GM12892 (cell line): ENCODE results near the gene PACSIN2.

Experiments
- DNase-seq: peaks from one replicate; pipeline ENCODE4 v3.0.0; 2011; ENCODE audit not compliant: insufficient read length
- FAIRE-seq: peaks from 2 replicates; lab custom pipeline; 2011; peaks lifted over from hg19 to GRCh38; lab: Jason Lieb, UNC
- POLR2A ChIP-seq: IDR thresholded peaks from 2 replicates; pipeline ENCODE4 v1.6.1; 2011; ENCODE audit warnings: low read depth, low read length, control low read depth
- POLR2AphosphoS5 ChIP-seq: IDR thresholded peaks from 2 replicates; pipeline ENCODE4 v1.6.1; 2011; ENCODE audit warnings: low read depth, low read length, control low read depth
- TAF1 ChIP-seq: IDR thresholded peaks from 2 replicates; pipeline ENCODE4 v1.6.1; 2011; ENCODE audit warnings: low read depth, mild to moderate bottlenecking, control low read depth, low read length, borderline replicate concordance

The PACSIN2 gene

GRCh38 chr22:42910221-42910942 lies 104.6 kb downstream of the PACSIN2 start:
- no peak for DNase-seq
- no peak for TF ChIP-seq TAF1
- no peak for TF ChIP-seq POLR2AphosphoS5
- no peak for TF ChIP-seq POLR2A
- no peak for FAIRE-seq

DNA sequence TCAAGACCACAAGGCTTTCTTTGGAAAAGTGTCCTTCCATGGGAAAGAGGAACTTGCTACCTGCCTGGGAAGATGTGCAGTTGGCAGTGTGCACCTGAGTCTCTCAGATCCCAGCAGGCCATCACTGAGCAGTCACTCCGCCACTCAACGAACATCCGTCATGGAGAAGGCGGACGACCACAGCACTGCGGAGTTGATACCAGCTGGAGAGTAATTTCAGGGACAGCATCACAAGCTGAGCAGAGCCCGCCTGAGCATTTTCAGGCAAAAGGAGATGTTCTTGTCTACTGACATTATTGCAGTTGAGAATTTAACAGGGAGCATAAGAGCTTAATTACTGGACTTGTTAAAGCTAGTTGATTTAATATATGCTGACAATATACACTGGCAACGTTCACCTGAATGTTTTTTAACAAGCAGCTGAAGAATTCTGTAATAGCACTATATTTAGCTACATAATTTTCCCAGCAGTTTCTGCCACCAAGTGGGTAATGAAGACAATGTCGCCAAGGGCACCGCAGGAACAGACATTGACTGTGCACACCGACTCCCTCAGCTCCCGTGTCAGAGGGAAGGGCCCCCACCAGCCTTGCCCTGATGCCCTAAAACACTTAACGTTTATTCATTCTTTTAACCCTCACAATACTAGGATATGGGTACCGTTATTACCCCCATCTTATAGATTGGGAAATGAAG lies 105.4 kb downstream of the PACSIN2 start:
- peak; percentile 38 for FAIRE-seq
- TF ChIP-seq POLR2AphosphoS5 (no peak), POLR2A (no peak), TAF1 (no peak)
- no peak for DNase-seq

GRCh38 chr22:42908374-42908746 lies 106.6 kb downstream of the PACSIN2 start:
- no peak for TF ChIP-seq POLR2AphosphoS5
- no peak for TF ChIP-seq POLR2A
- TF ChIP-seq TAF1 = no peak
- no peak for DNase-seq
- no peak for FAIRE-seq

DNA sequence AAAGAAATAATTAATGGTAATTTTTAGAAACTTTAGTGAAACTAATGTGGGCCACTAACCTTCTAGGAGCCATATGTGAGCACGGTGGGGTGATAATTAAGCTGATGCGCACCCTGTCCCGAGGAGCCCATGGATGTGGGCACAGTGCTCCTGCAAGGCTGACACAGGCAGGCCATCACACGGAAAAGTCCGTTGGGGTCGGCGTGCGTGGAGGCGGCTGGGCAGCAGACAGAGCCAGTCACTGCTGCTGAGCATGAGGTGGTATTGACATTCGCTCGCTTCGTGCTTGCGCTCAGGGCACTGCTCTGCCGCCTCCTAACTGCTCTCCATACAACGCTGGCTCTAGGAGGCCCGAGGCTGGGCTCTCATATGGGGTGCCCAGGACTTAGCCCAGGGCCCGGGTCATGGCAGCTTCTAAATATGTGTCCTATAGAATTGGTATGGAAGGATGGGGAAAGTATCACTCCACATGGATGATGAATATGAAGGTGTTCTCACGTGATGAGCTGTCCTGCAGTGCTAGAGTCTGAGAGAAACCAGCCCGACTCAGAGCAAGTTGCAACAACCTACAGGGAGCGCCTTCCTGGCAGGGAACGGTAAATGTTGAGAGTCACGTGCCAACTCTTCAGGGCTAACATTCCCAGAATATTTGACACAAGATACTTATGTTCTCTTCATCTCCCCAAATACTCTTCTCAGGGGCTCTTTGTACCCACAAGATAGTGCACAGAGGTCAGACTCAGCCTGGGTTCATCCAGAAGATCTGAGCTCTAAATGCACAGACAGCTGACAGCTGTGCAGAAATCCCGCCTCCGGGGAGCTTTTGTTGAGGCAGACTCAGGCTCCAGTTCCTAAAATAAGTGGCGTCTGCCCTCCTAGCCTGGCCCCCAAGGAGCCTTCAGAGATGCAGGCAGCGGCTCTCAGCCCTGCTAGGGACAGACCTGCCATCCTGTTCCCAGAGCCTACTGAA lies 107.3 kb downstream of the PACSIN2 start:
- DNase-seq = no peak
- FAIRE-seq = no peak
- no peak for TF ChIP-seq TAF1
- no peak for TF ChIP-seq POLR2AphosphoS5
- TF ChIP-seq POLR2A = no peak

GRCh38 chr22:42906605-42907348 lies 108.2 kb downstream of the PACSIN2 start:
- DNase-seq (no peak), FAIRE-seq (no peak)
- TF ChIP-seq POLR2A (no peak), POLR2AphosphoS5 (no peak), TAF1 (no peak)

- no peak for TF ChIP-seq POLR2AphosphoS5
- TF ChIP-seq POLR2A = no peak
- TF ChIP-seq TAF1 = no peak
- no peak for FAIRE-seq
Measured at GRCh38 chr22:42905702-42906183, 109.2 kb downstream of the PACSIN2 start.

DNA sequence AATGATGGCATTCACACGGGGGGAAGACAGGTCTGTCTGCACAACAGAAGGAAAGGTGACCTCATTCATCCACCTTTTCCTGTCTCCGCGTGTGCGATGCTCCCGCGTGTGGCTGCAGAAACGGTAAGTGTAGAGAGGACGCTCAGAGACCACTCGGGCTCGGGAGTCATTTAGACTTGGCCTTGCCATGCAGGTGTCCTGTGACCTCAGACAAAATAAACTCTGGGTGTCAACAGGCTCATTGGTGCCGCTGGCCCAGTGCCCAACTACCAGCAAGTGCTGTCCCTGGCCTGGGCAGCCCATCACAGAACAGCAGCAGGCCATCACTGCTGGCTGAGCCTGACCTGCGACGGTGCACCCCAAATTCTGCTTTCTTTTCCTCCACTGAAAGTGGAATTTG lies 109.7 kb downstream of the PACSIN2 start:
- TF ChIP-seq POLR2AphosphoS5 (no peak), POLR2A (no peak)
- DNase-seq (no peak), FAIRE-seq (no peak)

More at GRCh38 chr22:42905702-42906183, 109.2 kb downstream of the PACSIN2 start:
- no peak for DNase-seq

GRCh38 chr22:42904050-42904449 lies 110.9 kb downstream of the PACSIN2 start:
- DNase-seq = no peak
- FAIRE-seq = no peak
- TF ChIP-seq TAF1 (no peak), POLR2AphosphoS5 (no peak), POLR2A (no peak)

- FAIRE-seq = no peak
- DNase-seq = no peak
- TF ChIP-seq POLR2A (no peak), POLR2AphosphoS5 (no peak)
Measured at GRCh38 chr22:42902875-42903510, 112.0 kb downstream of the PACSIN2 start.

GRCh38 chr22:42901790-42902508 lies 113.0 kb downstream of the PACSIN2 start:
- no peak for FAIRE-seq
- TF ChIP-seq TAF1 = no peak
- TF ChIP-seq POLR2A = no peak
- TF ChIP-seq POLR2AphosphoS5 = no peak
- DNase-seq = no peak

- FAIRE-seq (no peak), DNase-seq (no peak)
- no peak for TF ChIP-seq TAF1
- no peak for TF ChIP-seq POLR2A
- TF ChIP-seq POLR2AphosphoS5 = no peak
Measured at GRCh38 chr22:42897960-42898359, 117.0 kb downstream of the PACSIN2 start.
